NT2/D1 (cell line): ENCODE measurements around the gene PCDH18.

Source experiments
- SUZ12 ChIP-seq: IDR thresholded peaks from 2 replicates; pipeline ENCODE4 v1.6.1; 2011; ENCODE audit not compliant: insufficient read length, insufficient read depth; ENCODE audit errors: extremely low read depth
- ZNF274 ChIP-seq: IDR thresholded peaks from 2 replicates; pipeline ENCODE4 v1.6.1; 2011; ENCODE audit warnings: mild to moderate bottlenecking, low read depth, low read length

DNA sequence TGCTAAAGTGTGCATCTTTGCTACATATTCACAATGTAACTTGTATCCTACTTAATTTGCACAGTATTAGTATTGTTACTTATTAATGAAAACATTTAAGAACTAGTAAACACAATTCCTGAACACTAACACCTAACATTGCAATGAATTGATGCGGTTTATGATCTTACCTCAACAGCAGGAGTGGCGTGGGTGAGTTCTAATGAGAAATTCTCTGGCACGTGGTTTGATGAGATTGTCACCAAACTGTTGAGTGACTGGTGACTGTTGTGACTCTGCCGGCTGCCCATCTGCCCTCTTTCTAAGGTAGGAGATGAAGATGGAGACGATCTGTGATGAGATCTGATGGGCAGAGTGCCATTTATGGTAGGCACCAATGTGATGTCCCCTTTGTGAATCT lies 2.9 kb downstream of the PCDH18 start:
- TF ChIP-seq SUZ12 (no peak), ZNF274 (no peak)
